ENCODE data around the gene MESD. TPM values are rescaled to one million over a fixed set of nuclear protein-coding genes. Genes with fewer than 3 reads are reported as not detected.
A peak's percentile ranks its signal among the peaks of the same experiment; 100 is the strongest.

The MESD gene
- polyA plus RNA-seq, 1 of the 3 experiments (the other 2 are of a cell fraction): 15.2 TPM

- H3K27me3 ChIP-seq (ENCODE audit: insufficient read depth): no peaks in the 10 kb centered on the region
- H3K9ac ChIP-seq: peak overlapping the region; percentile 96
- peaks cover 11 to 16% of the 10 kb centered on the region in 2 experiments; a peak in 3 of 4 replicates for H3K4me1 ChIP-seq (ENCODE audit: control insufficient read depth in 1 of 2, insufficient read depth in 2 of 2, low read depth in 1 of 2, low read length in 1 of 2)
- no peaks in the 10 kb centered on the region for H3K9me3 ChIP-seq
- peaks cover 16 to 20% of the 10 kb centered on the region in 2 experiments for H3K36me3 ChIP-seq (replicated peaks in 1 of 2; ENCODE audit: control insufficient read depth in 1 of 2, insufficient read depth in 2 of 2, low read length in 1 of 2)
- peak overlapping the region; percentile 91 for H3K4me2 ChIP-seq
- peaks cover 30% of the 10 kb centered on the region for H4K20me1 ChIP-seq (ENCODE audit: insufficient read depth)
- H3K9me2 ChIP-seq: no peaks in the 10 kb centered on the region
- H3F3A ChIP-seq (replicated peaks; ENCODE audit: insufficient read depth): peaks cover 11% of the 10 kb centered on the region
- POLR2A ChIA-PET: interaction anchor here (1.3 kb wide), 1 partner anchor 9 kb away, joined by 8 read pairs; no protein-coding TSS in a partner anchor
- 7% methylated on average over 19 of the region's 21 CpGs for WGBS (ENCODE audit: low lambda C conversion rate)
- peak overlapping the region; percentile 93 for H2AFZ ChIP-seq (ENCODE audit: low read depth)
- CTCF ChIA-PET: interaction anchor here (0.8 kb wide), 1 partner anchor 266 kb away, joined by 4 read pairs; no protein-coding TSS in a partner anchor
- peak overlapping the region; percentile 89 to 97 for H3K4me3 ChIP-seq (ENCODE audit: low read depth in 2 of 2, low read length in 1 of 2)
- H3K79me2 ChIP-seq (ENCODE audit: insufficient read depth): peaks cover 43% of the 10 kb centered on the region
- H3K27ac ChIP-seq (ENCODE audit: low read depth in 2 of 2, low read length in 1 of 2): peak overlapping the region; percentile 87 to 90
- DNase-seq: no peak
- TF ChIP-seq JUND (IDR thresholded peaks at IDR 0.05) (no peak), MXI1 (IDR thresholded peaks at IDR 0.05; ENCODE audit: low read depth, low read length) (peak; percentile 46; the same call in 1 of the 2 replicates), GATA2 (CRISPR knock-in tag; IDR thresholded peaks at IDR 0.05) (no peak)
Observed at GRCh38 chr15:81000144-81000623, 10.6 kb upstream of the MESD start.

GRCh38 chr15:80999623-81000036, 10.0 kb upstream of the MESD start:
- H3K9me2 ChIP-seq: no peaks in the 10 kb centered on the region
- ChIA-PET CTCF (no interaction called here), POLR2A (interaction anchor here (1.3 kb wide), 1 partner anchor 9 kb away, joined by 8 read pairs; no protein-coding TSS in a partner anchor)
- peaks cover 37% of the 10 kb centered on the region for H3K79me2 ChIP-seq (ENCODE audit: insufficient read depth)
- no peaks in the 10 kb centered on the region for H3K9me3 ChIP-seq
- peaks cover 24% of the 10 kb centered on the region for H4K20me1 ChIP-seq (ENCODE audit: insufficient read depth)
- no peaks in the 10 kb centered on the region for H3K27me3 ChIP-seq (ENCODE audit: insufficient read depth)
- no peak for DNase-seq
- no peak overlapping the region for H3K27ac ChIP-seq (ENCODE audit: low read depth in 2 of 2, low read length in 1 of 2)
- H3K36me3 ChIP-seq (replicated peaks in 1 of 2; ENCODE audit: control insufficient read depth in 1 of 2, insufficient read depth in 2 of 2, low read length in 1 of 2): peaks cover 13 to 16% of the 10 kb centered on the region in 2 experiments
- H3K4me1 ChIP-seq (ENCODE audit: control insufficient read depth in 1 of 2, insufficient read depth in 2 of 2, low read depth in 1 of 2, low read length in 1 of 2): peaks cover 9 to 16% of the 10 kb centered on the region in 2 experiments; a peak in 3 of 4 replicates
- H3F3A ChIP-seq (replicated peaks; ENCODE audit: insufficient read depth): peaks cover 11% of the 10 kb centered on the region
- no peak overlapping the region for H2AFZ ChIP-seq (ENCODE audit: low read depth)
- 79% methylated on average over 13 of the region's 13 CpGs for WGBS (ENCODE audit: low lambda C conversion rate)
- TF ChIP-seq TAF1 (IDR thresholded peaks at IDR 0.05; ENCODE audit: borderline replicate concordance, low read depth, low read length): no peak
- no peak for TF ChIP-seq MXI1 (IDR thresholded peaks at IDR 0.05; ENCODE audit: low read depth, low read length)
- TF ChIP-seq JUND (IDR thresholded peaks at IDR 0.05): no peak
- no peak for TF ChIP-seq GATA2 (CRISPR knock-in tag; IDR thresholded peaks at IDR 0.05)
- TF ChIP-seq FOXJ3 (CRISPR knock-in tag; IDR thresholded peaks at IDR 0.05): no peak
- no peak for TF ChIP-seq GABPA (IDR thresholded peaks at IDR 0.05; ENCODE audit: low read depth)
- no peak for TF ChIP-seq SIN3A (IDR thresholded peaks at IDR 0.05; ENCODE audit: borderline replicate concordance, low read depth, low read length)
- no peak for TF ChIP-seq RXRA (IDR thresholded peaks at IDR 0.05; ENCODE audit: borderline replicate concordance, low read depth)
- TF ChIP-seq YY1 (IDR thresholded peaks at IDR 0.05; ENCODE audit: low read depth): no peak
- no peak for TF ChIP-seq FOXM1 (IDR thresholded peaks at IDR 0.05; ENCODE audit: low read depth)
- no peak for TF ChIP-seq CHD2 (IDR thresholded peaks at IDR 0.05; ENCODE audit: low read length, partially characterized antibody)
- TF ChIP-seq RCOR1 (IDR thresholded peaks at IDR 0.05; ENCODE audit: low read length): no peak
- H3K9ac ChIP-seq: peak overlapping the region; percentile 96; the same call in 1 of the 2 replicates
- H3K4me2 ChIP-seq: peak overlapping the region; percentile 91
- H3K4me3 ChIP-seq (ENCODE audit: low read depth in 2 of 2, low read length in 1 of 2): peak overlapping the region; percentile 89 to 97; a peak in 3 of 4 replicates

DNA sequence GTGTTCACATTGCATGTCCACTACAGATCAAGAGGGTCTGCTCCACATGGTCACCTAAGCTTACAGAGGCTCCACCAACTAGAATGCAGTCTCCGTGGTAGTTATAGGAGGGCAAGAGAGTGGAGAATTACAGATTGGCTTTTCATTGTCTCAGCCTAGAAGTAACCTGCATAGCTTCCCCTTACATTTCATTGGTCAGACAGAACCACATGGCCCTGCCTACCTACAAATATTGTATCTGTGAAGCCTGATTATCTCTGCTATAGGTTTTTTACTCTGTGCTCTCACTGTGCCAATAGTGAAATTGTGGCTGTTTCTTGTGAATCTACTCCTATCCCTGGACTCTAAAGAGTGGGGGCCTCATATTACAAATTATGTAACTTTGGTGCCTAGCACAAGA, 8.6 kb upstream of the MESD start:
- Histone ChIP-seq H3K9me3 (no peaks in the 10 kb centered on the region), H3K27me3 (ENCODE audit: insufficient read depth) (no peaks in the 10 kb centered on the region), H3K4me2 (no peak overlapping the region), H3K4me1 (ENCODE audit: control insufficient read depth in 1 of 2, insufficient read depth in 2 of 2, low read depth in 1 of 2, low read length in 1 of 2) (peaks cover 5 to 14% of the 10 kb centered on the region in 2 experiments; a peak in 3 of 4 replicates), H3K4me3 (ENCODE audit: low read depth in 2 of 2, low read length in 1 of 2) (no peak overlapping the region), H4K20me1 (ENCODE audit: insufficient read depth) (peaks cover 11% of the 10 kb centered on the region), H3K36me3 (replicated peaks in 1 of 2; ENCODE audit: control insufficient read depth in 1 of 2, insufficient read depth in 2 of 2, low read length in 1 of 2) (peaks cover 3 to 5% of the 10 kb centered on the region in 2 experiments), H3K9ac (no peak overlapping the region), H3K27ac (ENCODE audit: low read depth in 2 of 2, low read length in 1 of 2) (no peak overlapping the region), H2AFZ (ENCODE audit: low read depth) (no peak overlapping the region), H3K79me2 (ENCODE audit: insufficient read depth) (peaks cover 23% of the 10 kb centered on the region), H3F3A (replicated peaks; ENCODE audit: insufficient read depth) (peaks cover 11% of the 10 kb centered on the region), H3K9me2 (no peaks in the 10 kb centered on the region)
- DNase-seq: no peak
- ChIA-PET POLR2A (no interaction called here), CTCF (interaction anchor here (0.7 kb wide), 1 partner anchor 9 kb away, joined by 3 read pairs; no protein-coding TSS in a partner anchor)
- 100% methylated on average over 1 of the region's 1 CpG for WGBS (ENCODE audit: low lambda C conversion rate)
- TF ChIP-seq MXI1 (IDR thresholded peaks at IDR 0.05; ENCODE audit: low read depth, low read length) (no peak), ELF1 (IDR thresholded peaks at IDR 0.05) (no peak), TAF1 (IDR thresholded peaks at IDR 0.05; ENCODE audit: borderline replicate concordance, low read depth, low read length) (no peak)
- TF ChIP-seq, protein P1, sequence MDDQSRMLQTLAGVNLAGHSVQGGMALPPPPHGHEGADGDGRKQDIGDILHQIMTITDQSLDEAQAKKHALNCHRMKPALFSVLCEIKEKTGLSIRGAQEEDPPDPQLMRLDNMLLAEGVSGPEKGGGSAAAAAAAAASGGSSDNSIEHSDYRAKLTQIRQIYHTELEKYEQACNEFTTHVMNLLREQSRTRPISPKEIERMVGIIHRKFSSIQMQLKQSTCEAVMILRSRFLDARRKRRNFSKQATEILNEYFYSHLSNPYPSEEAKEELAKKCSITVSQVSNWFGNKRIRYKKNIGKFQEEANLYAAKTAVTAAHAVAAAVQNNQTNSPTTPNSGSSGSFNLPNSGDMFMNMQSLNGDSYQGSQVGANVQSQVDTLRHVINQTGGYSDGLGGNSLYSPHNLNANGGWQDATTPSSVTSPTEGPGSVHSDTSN (IDR thresholded peaks at IDR 0.05): no peak
- TF ChIP-seq, protein P2, sequence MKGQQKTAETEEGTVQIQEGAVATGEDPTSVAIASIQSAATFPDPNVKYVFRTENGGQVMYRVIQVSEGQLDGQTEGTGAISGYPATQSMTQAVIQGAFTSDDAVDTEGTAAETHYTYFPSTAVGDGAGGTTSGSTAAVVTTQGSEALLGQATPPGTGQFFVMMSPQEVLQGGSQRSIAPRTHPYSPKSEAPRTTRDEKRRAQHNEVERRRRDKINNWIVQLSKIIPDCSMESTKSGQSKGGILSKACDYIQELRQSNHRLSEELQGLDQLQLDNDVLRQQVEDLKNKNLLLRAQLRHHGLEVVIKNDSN (IDR thresholded peaks at IDR 0.05; ENCODE audit: borderline replicate concordance, low read depth): 0 out of 2 replicates have a peak, but pooled peaks have one; percentile 12
